Superior temporal gyrus (tissue), 1 donor: ENCODE data around the gene SPTLC3.

Experiments used
- DNase-seq: peaks from one replicate; pipeline ENCODE4 v3.0.0-alpha.2; 2016; ENCODE audit errors: extremely low spot score

Gene SPTLC3

GRCh38 chr20:12984863-12985262 is 23.9 kb upstream of the SPTLC3 start:
- DNase-seq = no peak

- DNase-seq = no peak
Measured at GRCh38 chr20:12987261-12987660, 21.5 kb upstream of the SPTLC3 start.

GRCh38 chr20:12989586-12990115 is 19.1 kb upstream of the SPTLC3 start:
- no peak for DNase-seq

- DNase-seq = no peak
Measured at GRCh38 chr20:12997128-12997655, 11.6 kb upstream of the SPTLC3 start.

GRCh38 chr20:12998046-12998445 is 10.7 kb upstream of the SPTLC3 start:
- no peak for DNase-seq

GRCh38 chr20:12999201-12999600 is 9.6 kb upstream of the SPTLC3 start:
- no peak for DNase-seq

GRCh38 chr20:13002251-13002650 is 6.5 kb upstream of the SPTLC3 start:
- no peak for DNase-seq

- DNase-seq = no peak
Measured at GRCh38 chr20:13006825-13007224, 1.9 kb upstream of the SPTLC3 start.

- DNase-seq = no peak
Measured at GRCh38 chr20:13007596-13007995, 1.2 kb upstream of the SPTLC3 start.

GRCh38 chr20:13009682-13010406 is 1.1 kb downstream of the SPTLC3 start:
- peak; percentile 79 for DNase-seq

- no peak for DNase-seq
Measured at GRCh38 chr20:13012886-13013285, 4.1 kb downstream of the SPTLC3 start.

- DNase-seq = no peak
Measured at GRCh38 chr20:13013411-13013810, 4.6 kb downstream of the SPTLC3 start.

- no peak for DNase-seq
Measured at GRCh38 chr20:13017235-13017634, 8.5 kb downstream of the SPTLC3 start.

GRCh38 chr20:13017883-13018535 is 9.2 kb downstream of the SPTLC3 start:
- DNase-seq = no peak

- DNase-seq = no peak
Measured at GRCh38 chr20:13021205-13021970, 12.6 kb downstream of the SPTLC3 start.

GRCh38 chr20:13022401-13023155 is 13.8 kb downstream of the SPTLC3 start:
- DNase-seq = no peak

GRCh38 chr20:13024596-13024995 is 15.8 kb downstream of the SPTLC3 start:
- DNase-seq = no peak

GRCh38 chr20:13025181-13025580 is 16.4 kb downstream of the SPTLC3 start:
- DNase-seq = no peak

- no peak for DNase-seq
Measured at GRCh38 chr20:13028001-13028400, 19.2 kb downstream of the SPTLC3 start.

- no peak for DNase-seq
Measured at GRCh38 chr20:13028673-13029072, 19.9 kb downstream of the SPTLC3 start.

GRCh38 chr20:13029687-13030375 is 21.1 kb downstream of the SPTLC3 start:
- DNase-seq = no peak
